ENCODE measurements around the gene RAMP1.

- TF ChIP-seq EP300 (IDR thresholded peaks at IDR 0.05): no peak
- TF ChIP-seq CTCF (IDR thresholded peaks at IDR 0.05): no peak
- TF ChIP-seq POLR2A (IDR thresholded peaks at IDR 0.05): no peak
Observed at GRCh38 chr2:237815637-237816036, 43.8 kb upstream of the RAMP1 start.
